Measurements from ENCODE around the gene ATRAID.

Gene ATRAID

DNA sequence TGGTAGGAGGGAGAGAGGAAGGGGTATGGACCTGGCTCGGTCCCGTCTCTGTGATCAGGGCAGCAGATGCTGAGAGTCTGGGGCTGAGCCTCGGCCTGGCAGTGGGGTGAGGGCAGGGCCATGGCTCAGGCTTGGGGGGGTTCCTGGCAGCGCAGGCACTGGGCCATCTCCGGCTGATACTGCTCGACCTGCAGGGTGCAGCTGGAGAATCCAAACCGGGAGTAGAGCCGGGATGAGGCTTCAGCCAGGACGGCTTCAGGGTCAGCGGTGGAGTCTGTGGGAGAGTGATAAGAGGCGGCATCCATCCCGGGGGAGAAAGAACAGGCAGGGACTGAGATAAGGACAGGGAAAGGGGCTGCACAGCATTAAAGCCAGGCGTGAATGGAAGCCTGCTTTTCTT, 43.3 kb downstream of the ATRAID start:
- no peak for DNase-seq

GRCh38 chr2:27255660-27256059, 43.8 kb downstream of the ATRAID start:
- DNase-seq = no peak

DNA sequence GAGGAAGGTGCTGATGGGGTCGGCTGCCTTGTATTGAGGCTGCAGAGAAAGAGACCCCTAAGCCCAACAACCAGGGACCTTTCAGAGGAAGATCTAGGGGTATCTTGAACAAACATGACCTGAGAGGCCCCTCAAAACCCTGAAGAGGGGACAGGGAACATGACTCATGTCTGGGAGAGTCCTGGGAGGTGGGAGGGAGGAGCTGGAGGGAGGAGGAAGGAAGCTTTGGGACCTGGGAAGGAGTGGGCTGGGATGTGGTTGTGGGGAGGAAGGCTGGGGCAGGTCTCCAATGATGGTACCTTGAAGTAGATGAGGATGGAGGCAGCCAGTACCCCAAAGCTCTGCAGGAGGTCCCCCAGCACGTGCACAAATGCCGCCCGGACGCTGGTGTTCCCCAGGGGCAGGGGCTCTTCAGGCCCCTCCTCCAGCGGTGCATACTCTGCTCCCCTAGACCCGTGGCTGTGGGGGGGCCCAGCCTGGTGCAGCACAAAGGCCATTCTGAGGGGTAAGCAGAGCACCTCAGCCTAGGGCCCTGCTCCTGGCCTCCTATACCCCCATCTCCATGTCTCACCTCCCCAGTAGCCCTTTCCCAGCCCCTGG, 45.1 kb downstream of the ATRAID start:
- no peak for DNase-seq

DNA sequence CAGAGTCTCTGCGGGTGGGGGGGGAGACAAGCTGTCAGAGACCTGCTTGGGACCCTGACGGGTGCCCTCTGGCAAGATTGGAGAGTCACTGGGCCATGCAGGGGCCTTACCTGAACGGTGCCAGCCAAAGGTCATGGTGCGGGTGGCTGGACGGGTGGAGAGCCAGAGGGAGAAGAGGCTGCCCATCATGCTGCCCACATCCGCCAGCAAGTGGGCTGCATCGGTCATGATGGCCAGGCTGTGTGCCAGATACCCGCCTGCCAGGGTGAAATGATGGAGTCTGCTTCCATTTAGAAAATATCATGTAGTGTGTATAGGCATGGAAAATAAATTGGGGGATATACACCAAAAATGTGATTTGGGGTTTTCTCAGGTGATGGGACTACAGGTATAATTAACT, 46.2 kb downstream of the ATRAID start:
- no peak for DNase-seq

DNA sequence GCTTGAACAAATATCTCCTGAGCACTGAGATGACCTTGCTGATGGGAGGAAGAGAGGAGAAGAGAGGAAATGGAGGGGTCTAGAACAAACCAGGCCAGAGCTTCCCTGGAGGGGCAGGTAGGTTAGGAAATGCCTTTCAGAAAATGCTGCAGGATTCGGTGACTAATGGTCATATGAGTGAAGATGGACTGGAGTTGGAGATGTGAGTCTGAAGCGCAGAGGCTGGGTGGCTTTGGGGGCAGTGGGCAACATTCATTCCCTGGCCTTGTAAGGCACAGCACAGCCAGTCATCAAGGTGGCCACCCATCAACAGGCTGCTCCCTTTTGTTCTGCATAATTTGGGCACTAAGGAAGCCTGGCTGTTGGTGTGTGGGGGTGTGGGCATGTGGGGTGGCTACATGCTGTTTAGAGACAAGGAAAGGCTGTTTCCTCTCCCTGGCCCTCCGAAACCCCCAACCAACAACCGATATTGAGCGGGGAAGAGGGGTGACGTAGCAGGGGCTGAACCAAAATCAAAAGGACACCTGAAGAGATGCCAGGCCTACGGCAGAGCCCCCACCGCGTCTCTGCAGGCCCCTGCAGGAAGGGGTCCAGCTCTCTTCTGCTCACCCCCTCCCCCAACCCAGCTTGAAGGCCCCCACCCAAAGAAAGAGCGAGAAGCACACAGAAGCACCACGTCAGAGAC, 49.5 kb downstream of the ATRAID start:
- DNase-seq = no peak

DNA sequence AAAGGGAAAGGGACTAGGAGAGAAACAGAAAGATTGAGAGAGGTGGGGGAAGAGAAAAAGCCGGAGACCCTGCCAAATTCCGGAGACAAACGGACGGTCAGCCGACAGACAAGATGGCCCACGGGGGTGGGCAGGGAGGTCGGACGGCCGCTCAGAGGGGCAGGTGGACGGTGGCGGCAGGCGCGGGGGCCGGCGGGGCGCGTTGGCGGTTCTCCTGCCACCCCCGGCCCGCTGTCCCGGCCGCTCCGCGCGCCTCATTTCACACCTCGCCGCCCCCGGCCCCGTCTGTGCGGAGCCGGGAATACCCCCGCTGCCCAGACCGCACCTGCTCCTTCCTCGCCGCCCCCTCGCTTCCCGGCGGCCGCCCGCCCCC, 50.1 kb downstream of the ATRAID start:
- no peak for DNase-seq

- DNase-seq = no peak
These were observed 50.8 kb downstream of the ATRAID start, which contains the start of gene SLC30A3 for GRCh38 chr2:27262379-27263286. Gene SLC30A3 (minus strand): TSS chr2:27263047. CDS start chr2:27262906, 141 bp downstream.

DNA sequence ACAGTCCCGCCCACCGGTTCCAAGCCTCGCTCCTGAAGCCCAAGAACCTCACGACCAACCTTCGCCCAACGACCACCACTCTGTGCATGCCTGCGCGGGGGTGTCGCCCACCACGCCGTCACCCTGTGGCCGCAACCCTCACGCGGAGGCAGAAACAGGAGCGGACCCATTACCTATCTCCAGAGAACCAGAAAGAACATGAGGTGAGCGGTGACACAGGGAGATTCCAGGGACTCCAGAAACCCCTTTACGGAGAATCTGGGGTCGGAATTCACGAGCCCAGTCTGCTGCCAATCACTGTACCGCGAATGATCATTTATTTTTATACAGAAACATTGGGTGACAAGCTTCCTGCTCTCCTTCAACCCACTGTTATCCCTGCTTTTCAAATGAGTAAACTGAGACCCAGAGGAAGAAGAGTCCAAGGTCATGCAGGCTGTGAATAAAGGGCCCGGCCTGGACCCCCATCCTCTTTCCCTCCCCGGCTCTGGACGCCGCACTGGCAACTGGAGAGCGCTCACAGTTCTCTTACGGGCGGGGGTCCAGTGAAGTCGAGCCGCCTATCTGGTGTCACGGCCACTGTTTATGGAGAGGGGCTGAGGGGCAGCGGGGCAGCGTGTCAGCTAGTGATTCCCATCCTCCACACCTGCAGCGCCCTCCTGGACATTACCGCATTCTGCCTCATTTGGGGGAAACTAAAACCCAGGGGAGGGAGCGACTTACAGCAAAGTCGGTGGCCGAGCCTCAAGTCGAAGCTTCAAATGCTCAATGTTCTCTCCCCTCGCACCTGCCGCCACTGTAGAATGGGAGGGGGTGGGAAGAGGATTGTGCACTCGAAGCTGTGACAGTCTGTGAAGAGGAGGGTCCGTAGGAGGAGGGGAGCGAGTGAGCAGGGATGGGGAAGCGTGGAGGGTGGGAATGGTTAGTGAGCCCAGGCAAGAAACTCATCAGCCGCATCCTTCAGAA, 51.7 kb downstream of the ATRAID start:
- DNase-seq = no peak

DNA sequence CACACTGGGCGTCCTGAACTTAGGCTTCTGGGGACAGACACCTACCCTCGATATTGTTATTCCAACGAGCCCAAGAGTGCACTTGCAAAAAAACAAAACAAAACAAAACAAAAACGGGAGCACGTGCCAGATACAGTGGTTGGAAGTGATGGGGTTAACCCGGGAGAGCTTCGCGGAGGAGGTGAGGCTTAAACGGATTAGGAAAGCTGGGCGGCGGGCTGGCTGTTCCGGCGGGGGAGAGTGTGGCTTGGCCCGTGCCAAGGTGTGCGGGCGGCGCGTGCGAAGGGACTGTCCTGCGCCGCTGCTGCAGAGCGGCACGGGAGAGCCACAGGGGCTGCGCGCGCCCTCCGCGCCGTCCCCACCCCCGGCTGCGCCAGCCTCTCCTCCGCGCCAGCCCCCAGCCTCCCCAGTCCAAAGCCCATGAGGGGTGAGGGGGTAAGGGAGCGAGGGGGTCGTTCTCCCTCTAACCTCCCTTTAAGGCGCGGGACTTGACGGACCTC, 52.5 kb downstream of the ATRAID start:
- no peak for DNase-seq

DNA sequence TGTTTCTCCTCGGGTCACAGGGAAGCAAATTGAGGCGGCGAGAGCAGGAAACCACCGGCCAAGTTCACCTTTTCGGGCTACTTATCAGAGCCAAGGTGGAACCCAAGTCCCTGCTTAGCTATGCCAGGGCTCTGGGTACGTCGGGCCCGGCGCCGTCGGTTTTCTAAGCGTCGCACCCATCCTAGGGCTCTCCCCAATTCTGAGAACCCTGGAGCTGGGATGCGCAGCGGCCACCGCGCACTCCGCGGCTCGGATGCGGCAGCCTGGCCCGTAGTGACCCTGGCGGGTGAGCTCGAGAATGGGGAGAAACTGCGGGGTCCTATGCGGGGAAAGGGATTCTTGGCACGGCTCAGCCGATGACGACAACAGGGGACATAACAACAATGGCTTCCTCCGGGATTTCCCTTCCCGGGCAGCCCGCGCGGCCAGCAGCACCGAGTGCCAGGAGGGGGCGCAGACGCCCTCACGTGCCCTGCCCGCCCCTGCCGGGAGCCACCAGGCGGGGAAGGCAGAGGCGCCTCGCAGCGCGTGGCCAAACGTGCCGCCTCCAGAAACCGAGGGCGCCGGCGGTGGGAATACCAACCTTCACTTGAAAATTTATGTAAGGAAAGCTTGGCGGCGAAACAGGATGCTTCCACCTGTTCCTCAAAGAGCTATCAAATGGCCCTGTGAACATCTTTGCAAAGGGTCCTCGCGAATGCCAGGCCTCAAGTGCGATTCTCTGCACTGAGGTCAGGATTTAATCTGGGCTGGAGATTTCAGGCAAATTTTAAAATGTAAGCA, 53.1 kb downstream of the ATRAID start:
- no peak for DNase-seq

DNA sequence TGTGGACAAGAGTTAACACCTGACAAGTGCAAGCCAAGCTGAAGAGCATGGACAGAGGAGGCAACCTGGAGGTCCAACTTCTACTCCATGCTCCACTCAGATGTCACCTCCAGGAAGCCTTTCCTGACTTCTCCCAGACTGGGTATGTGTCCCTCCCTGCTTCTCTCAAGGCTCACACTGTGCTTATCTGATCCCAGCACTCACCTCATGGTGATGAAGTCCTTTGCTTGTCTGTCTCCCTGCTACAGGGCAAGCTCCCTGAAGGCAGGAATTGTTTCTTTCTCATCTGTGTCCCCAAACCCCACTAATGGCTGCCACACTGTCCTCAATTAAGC, 53.7 kb downstream of the ATRAID start:
- DNase-seq = no peak
